CD14-positive monocyte (primary cell): ENCODE data around the gene STK11. TPM values are rescaled to one million over a fixed set of nuclear protein-coding genes. Genes with fewer than 3 reads are reported as not detected.
A peak's percentile ranks its signal among the peaks of the same experiment; 100 is the strongest.

Source experiments
- DNase-seq, 3 donors: peaks; one replicate each; pipeline ENCODE4 v3.0.0-alpha.2; 2011 to 2022
- H2AFZ ChIP-seq: 2 replicates; pipeline ENCODE4 v1.6.0; 2012; ENCODE audit warnings: mild to moderate bottlenecking, low read depth, low read length, inconsistent platforms; ENCODE audit not compliant: insufficient read depth, poor library complexity, severe bottlenecking
- H3K27ac ChIP-seq, 2 donors: 1 replicate in 1 of 2; 2 replicates in 1 of 2; pipeline ENCODE4 v1.5.1; 2012 to 2013; ENCODE audit warnings: low read length in 2 of 2, control low read depth in 1 of 2, inconsistent platforms in 1 of 2, low read depth in 1 of 2, mild to moderate bottlenecking in 1 of 2
- H3K27me3 ChIP-seq, 2 donors: one replicate each; pipeline versions ENCODE4 v1.6.0 to v1.6.1; 2011 to 2013; ENCODE audit warnings: low read length in 2 of 2; ENCODE audit not compliant: control insufficient read depth in 2 of 2, insufficient read depth in 2 of 2
- H3K36me3 ChIP-seq, 2 donors: replicated peaks in 1 of 2; 1 replicate in 1 of 2; 2 replicates in 1 of 2; pipeline versions ENCODE4 v1.5.1 to v1.6.1; 2012 to 2013; ENCODE audit warnings: low read length in 2 of 2, control low read depth in 1 of 2, inconsistent platforms in 1 of 2, mild to moderate bottlenecking in 1 of 2; ENCODE audit not compliant: insufficient read depth in 2 of 2, control insufficient read depth in 1 of 2
- H3K4me1 ChIP-seq, 2 donors: 1 replicate in 1 of 2; 2 replicates in 1 of 2; pipeline versions ENCODE4 v1.5.1 to v1.6.1; 2012 to 2013; ENCODE audit warnings: low read length in 2 of 2, control low read depth in 1 of 2, inconsistent platforms in 1 of 2, mild to moderate bottlenecking in 1 of 2, moderate library complexity in 1 of 2; ENCODE audit not compliant: insufficient read depth in 2 of 2, control insufficient read depth in 1 of 2
- H3K4me2 ChIP-seq: replicated peaks from 2 replicates; pipeline ENCODE3; 2012; ENCODE audit warnings: low read length, moderate library complexity, mild to moderate bottlenecking; ENCODE audit not compliant: poor library complexity, severe bottlenecking; ENCODE audit errors: extremely low read depth
- H3K4me3 ChIP-seq, 3 experiments: fragments of 200-600 bp in 1 of 3; sonication (generic) in 1 of 3; replicated peaks in 1 of 3; 1 replicate in 2 of 3; 2 replicates in 1 of 3; pipeline ENCODE4 v1.5.1; 2011 to 2013; ENCODE audit warnings: low read length in 3 of 3, mild to moderate bottlenecking in 3 of 3, control low read depth in 2 of 3, low read depth in 2 of 3, inconsistent platforms in 1 of 3, moderate library complexity in 1 of 3
- H3K79me2 ChIP-seq: 2 replicates; pipeline ENCODE4 v1.6.0; 2012; ENCODE audit warnings: mild to moderate bottlenecking, control low read depth, inconsistent platforms, low read length, moderate library complexity; ENCODE audit not compliant: insufficient read depth
- H3K9ac ChIP-seq: 2 replicates; pipeline ENCODE4 v1.6.0; 2017; ENCODE audit warnings: low read length, mild to moderate bottlenecking; ENCODE audit not compliant: insufficient read depth, poor library complexity, severe bottlenecking
- H3K9me3 ChIP-seq, 2 donors: replicated peaks in 1 of 2; 1 replicate in 1 of 2; 2 replicates in 1 of 2; pipeline versions ENCODE4 v1.5.1 to v1.6.1; 2012 to 2013; ENCODE audit warnings: low read length in 2 of 2, control low read depth in 1 of 2; ENCODE audit not compliant: control insufficient read depth in 1 of 2, insufficient read depth in 1 of 2
- H4K20me1 ChIP-seq: 2 replicates; pipeline ENCODE4 v1.6.0; 2012; ENCODE audit warnings: mild to moderate bottlenecking, low read length, control low read depth, moderate library complexity; ENCODE audit not compliant: insufficient read depth
- H3K27ac Mint-ChIP-seq, 7 donors: one replicate each; pipeline ENCODE4 v1.8.0; 2020; ENCODE audit warnings: mild to moderate bottlenecking in 7 of 7, mixed read lengths in 7 of 7, moderate library complexity in 6 of 7, inconsistent platforms in 2 of 7
- H3K27me3 Mint-ChIP-seq, 3 donors: one replicate each; pipeline ENCODE4 v1.8.0; 2021 to 2022; ENCODE audit warnings: low read depth in 3 of 3, mild to moderate bottlenecking in 3 of 3, mixed read lengths in 3 of 3, moderate library complexity in 3 of 3, inconsistent platforms in 1 of 3
- H3K36me3 Mint-ChIP-seq, 2 donors: one replicate each; pipeline ENCODE4 v1.8.0; 2020; ENCODE audit warnings: mixed read lengths in 2 of 2, inconsistent platforms in 1 of 2, mild to moderate bottlenecking in 1 of 2
- H3K4me1 Mint-ChIP-seq: one replicate; pipeline ENCODE4 v1.8.0; 2020; ENCODE audit warnings: mild to moderate bottlenecking, mixed read lengths
- H3K4me3 Mint-ChIP-seq, 2 donors: one replicate each; pipeline ENCODE4 v1.8.0; 2020; ENCODE audit warnings: mild to moderate bottlenecking in 2 of 2, mixed read lengths in 2 of 2, moderate library complexity in 1 of 2
- H3K9me3 Mint-ChIP-seq, 7 donors: one replicate each; pipeline ENCODE4 v1.8.0; 2020 to 2022; ENCODE audit warnings: mixed read lengths in 7 of 7, mild to moderate bottlenecking in 6 of 7, moderate library complexity in 6 of 7, inconsistent platforms in 2 of 7
- CTCF ChIP-seq: fragments of 200-600 bp; IDR thresholded peaks from one replicate; pipeline ENCODE4 v1.8.0; 2022; ENCODE audit warnings: antibody characterized with exemption, mild to moderate bottlenecking
- WGBS: methylation state at CpG from one replicate; pipeline ENCODE4 v1.1.5; 2013; ENCODE audit warnings: missing lambda C conversion rate; ENCODE audit not compliant: insufficient coverage; 5-methylcytosine and 5-hydroxymethylcytosine counted together
- intact Hi-C, 2 donors: fragments of 100-400 bp; cut with micrococcal nuclease; formaldehyde crosslinking; loops; one replicate each; pipeline versions ENCODE4 v1.15.0 to v1.15.1; 2023
- polyA plus RNA-seq, 3 donors: library from polyadenylated mRNA; depleted of rRNA in 1 of 3; unstranded in 2 of 3; stranded (reverse) in 1 of 3; fragments of 300-500 nt in 2 of 3; fragments of >200 nt in 1 of 3; fragmentation: Illumina TruSeq in 2 of 3; gene quantifications; 1 replicate in 2 of 3; 2 replicates in 1 of 3; pipeline ENCODE4 v1.2.3, GENCODE V29; 2012 to 2021

Gene STK11
- polyA plus RNA-seq, 3 donors, result 6.2 to 72.1 (median 15.4) TPM

- Mint-ChIP-seq H3K27ac (peak overlapping the region in 4 of 7 donors; percentile 43 to 89 (median 59)), H3K36me3 (peaks cover 22 to 26% of the 10 kb centered on the region in 2 donors), H3K4me3 (peak overlapping the region; percentile 64 to 70), H3K9me3 (peaks cover 0 to 2% (median 0%) of the 10 kb centered on the region in 7 donors), H3K4me1 (peaks cover 63% of the 10 kb centered on the region), H3K27me3 (peaks cover 8 to 14% (median 11%) of the 10 kb centered on the region in 3 donors)
- WGBS, result 56% methylated on average over 14 of the region's 35 CpGs
- peak overlapping the region; percentile 89 for H3K4me2 ChIP-seq
- H2AFZ ChIP-seq, result no peak overlapping the region
- peaks cover 65 to 77% of the 10 kb centered on the region in 2 donors for H3K4me1 ChIP-seq
- no peak for TF ChIP-seq CTCF
- H3K27me3 ChIP-seq, result peaks cover 0 to 8% of the 10 kb centered on the region in 2 donors
- H3K27ac ChIP-seq, result no peak overlapping the region
- peaks cover 19 to 23% of the 10 kb centered on the region in 2 donors for H3K36me3 ChIP-seq
- peaks cover 44% of the 10 kb centered on the region for H3K79me2 ChIP-seq
- H3K9me3 ChIP-seq, result no peaks in the 10 kb centered on the region
- no peak overlapping the region for H3K9ac ChIP-seq
- peak in 1 of 3 donors; percentile 57 for DNase-seq
- H3K4me3 ChIP-seq, result peak overlapping the region in 1 of 3 experiments; percentile 77
- intact Hi-C loops, result loop anchor here (1.0 to 5.0 kb wide), 2 partner anchors 23 to 165 kb away; partner anchors contain the start of gene GPX4 (in 1 of the 2)
- H4K20me1 ChIP-seq, result peaks cover 52% of the 10 kb centered on the region
Measured at GRCh38 chr19:1267477-1268225, 62.1 kb downstream of the STK11 start.

GRCh38 chr19:1268226-1269064 is 62.9 kb downstream of the STK11 start:
- H3K36me3 ChIP-seq, result peaks cover 27 to 31% of the 10 kb centered on the region in 2 donors
- TF ChIP-seq CTCF, result no peak
- H3K4me3 ChIP-seq, result peak overlapping the region in 1 of 3 experiments; percentile 98
- H3K27me3 Mint-ChIP-seq, result peaks cover 6 to 14% (median 9%) of the 10 kb centered on the region in 3 donors
- peaks cover 52% of the 10 kb centered on the region for H3K79me2 ChIP-seq
- H3K4me2 ChIP-seq, result peak overlapping the region; percentile 24
- H3K4me3 Mint-ChIP-seq, result peak overlapping the region; percentile 63 to 70
- peak in 1 of 3 donors; percentile 39 for DNase-seq
- peaks cover 70 to 81% of the 10 kb centered on the region in 2 donors for H3K4me1 ChIP-seq
- peaks cover 28 to 34% of the 10 kb centered on the region in 2 donors for H3K36me3 Mint-ChIP-seq
- intact Hi-C loops, result loop anchor here in 1 of 2 donors (5.0 kb wide), 1 partner anchor 166 kb away; the partner anchor contains the start of gene GPX4
- peaks cover 60% of the 10 kb centered on the region for H4K20me1 ChIP-seq
- no peaks in the 10 kb centered on the region for H3K9me3 ChIP-seq
- peaks cover 65% of the 10 kb centered on the region for H3K4me1 Mint-ChIP-seq
- 62% methylated on average over 40 of the region's 40 CpGs for WGBS
- no peak overlapping the region for H3K9ac ChIP-seq
- peaks cover 0 to 8% of the 10 kb centered on the region in 2 donors for H3K27me3 ChIP-seq
- no peak overlapping the region for H2AFZ ChIP-seq
- peaks cover 0 to 2% (median 0%) of the 10 kb centered on the region in 7 donors for H3K9me3 Mint-ChIP-seq
- H3K27ac Mint-ChIP-seq, result peak overlapping the region; percentile 80 to 91 (median 89)
- H3K27ac ChIP-seq, result peak overlapping the region; percentile 23 to 65
